Astrocyte (in vitro differentiated cells and primary cell): ENCODE measurements around the gene CLCN6. TPM values are rescaled to one million over a fixed set of nuclear protein-coding genes. Genes with fewer than 3 reads are reported as not detected.
A peak's percentile ranks its signal among the peaks of the same experiment; 100 is the strongest.

Experiments
- DNase-seq: peaks from one replicate; pipeline ENCODE4 v3.0.0-alpha.2; 2010; ENCODE audit warnings: low read depth
- FAIRE-seq: peaks from 2 replicates; lab custom pipeline; 2011; peaks lifted over from hg19 to GRCh38; lab: Jason Lieb, UNC
- H2AFZ ChIP-seq: 2 replicates; pipeline ENCODE4 v1.6.0; 2012; ENCODE audit warnings: low read depth, low read length, inconsistent platforms
- H3K27ac ChIP-seq: 2 replicates; pipeline ENCODE4 v1.5.1; 2011; ENCODE audit warnings: low read depth, low read length, inconsistent platforms
- H3K27me3 ChIP-seq: 2 replicates; pipeline ENCODE4 v1.6.0; 2011; ENCODE audit warnings: low read length, inconsistent platforms; ENCODE audit not compliant: insufficient read depth
- H3K36me3 ChIP-seq: 2 replicates; pipeline ENCODE4 v1.5.1; 2011; ENCODE audit warnings: low read length, inconsistent platforms; ENCODE audit not compliant: insufficient read depth
- H3K4me1 ChIP-seq: 2 replicates; pipeline ENCODE4 v1.5.1; 2011; ENCODE audit warnings: low read length, inconsistent platforms; ENCODE audit not compliant: insufficient read depth
- H3K4me2 ChIP-seq: 2 replicates; pipeline ENCODE4 v1.6.0; 2012; ENCODE audit warnings: low read length, inconsistent platforms
- H3K4me3 ChIP-seq: 2 replicates; pipeline ENCODE4 v1.5.1; 2011; ENCODE audit warnings: low read depth, mild to moderate bottlenecking, low read length, inconsistent platforms; ENCODE audit not compliant: insufficient read depth
- H3K79me2 ChIP-seq: 2 replicates; pipeline ENCODE4 v1.6.0; 2012; ENCODE audit warnings: mild to moderate bottlenecking, low read length, inconsistent platforms; ENCODE audit not compliant: insufficient read depth
- H3K9ac ChIP-seq: 2 replicates; pipeline ENCODE4 v1.6.0; 2012; ENCODE audit warnings: mild to moderate bottlenecking, low read length, inconsistent platforms
- H3K9me3 ChIP-seq: 2 replicates; pipeline ENCODE4 v1.5.1; 2012; ENCODE audit warnings: low read depth, mild to moderate bottlenecking, low read length, inconsistent platforms; ENCODE audit not compliant: insufficient read depth
- H4K20me1 ChIP-seq: 2 replicates; pipeline ENCODE4 v1.6.0; 2012; ENCODE audit warnings: low read length, inconsistent platforms; ENCODE audit not compliant: insufficient read depth
- H3K27ac Mint-ChIP-seq: one replicate; pipeline ENCODE4 v1.8.0; 2021; ENCODE audit warnings: mild to moderate bottlenecking, mixed read lengths; ENCODE audit not compliant: unreplicated experiment
- H3K27me3 Mint-ChIP-seq: one replicate; pipeline ENCODE4 v1.8.0; 2021; ENCODE audit warnings: low read depth, mixed read lengths; ENCODE audit not compliant: unreplicated experiment
- H3K36me3 Mint-ChIP-seq: one replicate; pipeline ENCODE4 v1.8.0; 2021; ENCODE audit warnings: low read depth, mixed read lengths; ENCODE audit not compliant: unreplicated experiment
- H3K4me1 Mint-ChIP-seq: one replicate; pipeline ENCODE4 v1.8.0; 2021; ENCODE audit warnings: low read depth, mixed read lengths; ENCODE audit not compliant: unreplicated experiment
- H3K4me3 Mint-ChIP-seq: one replicate; pipeline ENCODE4 v1.8.0; 2021; ENCODE audit warnings: mild to moderate bottlenecking, moderate library complexity, mixed read lengths; ENCODE audit not compliant: unreplicated experiment
- H3K9me3 Mint-ChIP-seq: one replicate; pipeline ENCODE4 v1.8.0; 2021; ENCODE audit warnings: mild to moderate bottlenecking, mixed read lengths; ENCODE audit not compliant: unreplicated experiment
- EZH2 ChIP-seq: IDR thresholded peaks from 2 replicates; pipeline ENCODE4 v1.6.1; 2012; ENCODE audit warnings: mild to moderate bottlenecking, low read length, inconsistent platforms; ENCODE audit not compliant: insufficient read depth
- total RNA-seq: library from RNA; stranded (reverse); gene quantifications from 2 replicates; pipeline ENCODE4 v1.2.1, GENCODE V29; 2021
- TF ChIP-seq, protein P1 (sequence below): IDR thresholded peaks from 2 replicates; pipeline ENCODE4 v1.5.1; 2011; ENCODE audit warnings: low read depth, mild to moderate bottlenecking, inconsistent platforms, low read length, moderate library complexity; ENCODE audit not compliant: insufficient read depth

CLCN6 gene
- total RNA-seq, 1 donor from 2014 or later: 22.4 TPM

DNA sequence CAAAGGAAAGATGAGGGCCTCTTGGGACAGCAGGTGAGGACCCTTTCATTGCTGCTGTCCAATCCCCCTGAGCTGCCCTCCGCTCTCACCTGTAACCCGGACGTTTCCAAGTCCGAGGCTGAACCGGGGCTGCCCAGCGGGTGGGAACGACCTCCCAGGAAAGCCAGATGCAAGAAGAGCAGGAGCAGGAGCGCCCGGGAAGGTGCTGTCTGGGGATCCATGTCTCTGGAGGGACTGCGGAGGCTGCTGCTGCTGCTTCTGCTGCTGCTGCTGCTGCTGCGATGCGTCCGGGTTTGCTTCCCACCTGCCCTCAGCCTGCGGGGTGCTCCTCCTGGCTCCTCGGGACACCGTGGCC, 52.6 kb downstream of the CLCN6 start, which contains the start of gene NPPB:
TSS of gene NPPB (minus strand) at position 333 of the 355 bp plus-strand sequence. CDS start at position 221, 112 bp downstream.
- Histone ChIP-seq H3K4me1 (peaks cover 12% of the 10 kb centered on the region), H3K36me3 (no peaks in the 10 kb centered on the region), H3K9ac (no peak within 1 kb of the TSS), H4K20me1 (no peaks in the 10 kb centered on the region), H3K27me3 (peaks cover 35% of the 10 kb centered on the region), H3K9me3 (no peaks in the 10 kb centered on the region), H3K4me2 (peak within 1 kb of the TSS; percentile 59), H2AFZ (no peak within 1 kb of the TSS), H3K4me3 (no peak within 1 kb of the TSS), H3K27ac (no peak within 1 kb of the TSS), H3K79me2 (no peaks in the 10 kb centered on the region)
- FAIRE-seq: no peak
- peaks cover 3% of the 10 kb centered on the region for H3K9me3 Mint-ChIP-seq
- peaks cover 32% of the 10 kb centered on the region for H3K4me1 Mint-ChIP-seq
- H3K27me3 Mint-ChIP-seq: peaks cover 21% of the 10 kb centered on the region
- DNase-seq: no peak
- H3K27ac Mint-ChIP-seq: peak within 1 kb of the TSS; percentile 79
- no peaks in the 10 kb centered on the region for H3K36me3 Mint-ChIP-seq
- no peak for TF ChIP-seq EZH2
- TF ChIP-seq, protein P1, sequence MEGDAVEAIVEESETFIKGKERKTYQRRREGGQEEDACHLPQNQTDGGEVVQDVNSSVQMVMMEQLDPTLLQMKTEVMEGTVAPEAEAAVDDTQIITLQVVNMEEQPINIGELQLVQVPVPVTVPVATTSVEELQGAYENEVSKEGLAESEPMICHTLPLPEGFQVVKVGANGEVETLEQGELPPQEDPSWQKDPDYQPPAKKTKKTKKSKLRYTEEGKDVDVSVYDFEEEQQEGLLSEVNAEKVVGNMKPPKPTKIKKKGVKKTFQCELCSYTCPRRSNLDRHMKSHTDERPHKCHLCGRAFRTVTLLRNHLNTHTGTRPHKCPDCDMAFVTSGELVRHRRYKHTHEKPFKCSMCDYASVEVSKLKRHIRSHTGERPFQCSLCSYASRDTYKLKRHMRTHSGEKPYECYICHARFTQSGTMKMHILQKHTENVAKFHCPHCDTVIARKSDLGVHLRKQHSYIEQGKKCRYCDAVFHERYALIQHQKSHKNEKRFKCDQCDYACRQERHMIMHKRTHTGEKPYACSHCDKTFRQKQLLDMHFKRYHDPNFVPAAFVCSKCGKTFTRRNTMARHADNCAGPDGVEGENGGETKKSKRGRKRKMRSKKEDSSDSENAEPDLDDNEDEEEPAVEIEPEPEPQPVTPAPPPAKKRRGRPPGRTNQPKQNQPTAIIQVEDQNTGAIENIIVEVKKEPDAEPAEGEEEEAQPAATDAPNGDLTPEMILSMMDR: no peak
- peak within 1 kb of the TSS; percentile 81 for H3K4me3 Mint-ChIP-seq

- H3K4me3 ChIP-seq: no peak overlapping the region
- Mint-ChIP-seq H3K27ac (peak overlapping the region; percentile 79), H3K4me3 (peak overlapping the region; percentile 81), H3K27me3 (peaks cover 18% of the 10 kb centered on the region), H3K9me3 (peaks cover 3% of the 10 kb centered on the region), H3K4me1 (peaks cover 32% of the 10 kb centered on the region), H3K36me3 (no peaks in the 10 kb centered on the region)
- H3K27ac ChIP-seq: no peak overlapping the region
- no peak overlapping the region for H3K9ac ChIP-seq
- peaks cover 37% of the 10 kb centered on the region for H3K27me3 ChIP-seq
- H3K4me2 ChIP-seq: peak overlapping the region; percentile 59
- no peak for FAIRE-seq
- peak; percentile 33 for DNase-seq
- no peaks in the 10 kb centered on the region for H3K9me3 ChIP-seq
- peak; percentile 62 for TF ChIP-seq EZH2
- TF ChIP-seq, protein P1: peak; percentile 11
- H4K20me1 ChIP-seq: no peaks in the 10 kb centered on the region
- no peaks in the 10 kb centered on the region for H3K36me3 ChIP-seq
- H2AFZ ChIP-seq: no peak overlapping the region
- H3K79me2 ChIP-seq: no peaks in the 10 kb centered on the region
- H3K4me1 ChIP-seq: peaks cover 12% of the 10 kb centered on the region
Measured at GRCh38 chr1:11858968-11859871, 53.2 kb downstream of the CLCN6 start.
